HG02642 (cell line): ENCODE measurements around the gene TGFBR2.

ENCODE experiments used
- ATAC-seq: cut with Tn5 transposase; IDR thresholded peaks from one replicate; pipeline ENCODE4 v1.9.1; 2021; ENCODE audit warnings: mild to moderate bottlenecking; ENCODE audit not compliant: unreplicated experiment, poor library complexity

The TGFBR2 gene

DNA sequence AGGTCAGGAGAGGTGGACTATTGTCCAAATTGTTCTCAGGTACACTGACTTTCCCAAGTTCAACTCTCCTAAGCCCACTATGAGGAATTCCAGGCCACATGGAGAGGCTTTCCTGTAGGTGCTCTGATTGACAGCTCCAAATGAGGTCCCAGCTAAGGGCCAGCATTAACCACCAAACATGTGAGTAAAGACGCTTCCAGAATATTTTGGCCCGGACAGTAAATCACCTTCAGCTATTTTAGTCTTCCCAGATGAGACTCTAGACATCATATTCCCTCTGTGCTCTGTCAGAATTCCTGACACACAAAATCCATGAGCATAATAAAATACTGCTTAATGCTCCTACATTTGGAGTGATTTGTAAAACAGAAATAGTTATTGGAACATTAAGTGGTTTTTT lies 135.5 kb downstream of the TGFBR2 start:
- no peak for ATAC-seq

DNA sequence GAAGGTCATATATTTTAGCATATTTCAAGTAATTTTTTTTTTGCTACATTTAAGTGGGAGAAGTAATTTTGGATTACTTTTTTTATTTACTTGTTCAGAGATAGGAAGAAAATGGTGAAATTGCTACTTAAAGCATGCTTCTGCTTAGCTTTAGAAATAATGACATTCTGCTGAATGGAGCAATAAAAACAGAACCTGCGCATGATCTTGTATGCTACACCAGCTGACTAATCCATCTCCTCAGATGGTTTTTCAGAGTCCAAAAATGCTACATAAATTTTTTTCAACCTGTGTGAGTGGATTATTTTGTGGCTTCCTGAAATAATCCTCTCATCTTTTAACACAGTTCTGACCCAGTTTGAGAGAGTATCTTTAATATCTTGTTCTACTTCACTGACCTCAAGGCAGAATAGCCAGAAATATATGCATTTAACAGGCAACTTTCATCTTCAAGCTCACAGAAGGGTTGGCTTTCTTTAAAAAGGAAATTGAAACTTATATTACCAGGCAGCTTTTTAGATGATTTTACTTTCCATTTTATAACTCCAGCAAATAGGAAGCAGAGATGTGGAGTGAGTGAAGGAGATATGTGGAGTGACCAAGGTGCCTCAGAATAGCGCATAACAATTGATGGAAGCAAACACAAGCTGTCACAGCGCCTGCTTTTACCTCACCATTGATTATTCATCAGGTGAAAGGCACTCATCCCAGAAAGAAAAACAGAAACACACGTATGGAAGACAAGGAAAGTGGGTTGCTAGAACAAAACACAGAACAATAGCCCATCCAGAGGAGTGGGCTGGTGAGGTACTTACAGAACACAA lies 136.6 kb downstream of the TGFBR2 start:
- no peak for ATAC-seq
